Activated CD8-positive, alpha-beta memory T cell treated with anti-CD3 and anti-CD28 coated beads, Interleukin-2, amount 50 U/mL, for 24 hours (primary cell): ENCODE results near the gene ENPP3.

Source experiments
- DNase-seq: peaks from one replicate; pipeline ENCODE4 v3.0.0-alpha.2; 2020; ENCODE audit errors: extremely low read depth

ENPP3 gene

DNA sequence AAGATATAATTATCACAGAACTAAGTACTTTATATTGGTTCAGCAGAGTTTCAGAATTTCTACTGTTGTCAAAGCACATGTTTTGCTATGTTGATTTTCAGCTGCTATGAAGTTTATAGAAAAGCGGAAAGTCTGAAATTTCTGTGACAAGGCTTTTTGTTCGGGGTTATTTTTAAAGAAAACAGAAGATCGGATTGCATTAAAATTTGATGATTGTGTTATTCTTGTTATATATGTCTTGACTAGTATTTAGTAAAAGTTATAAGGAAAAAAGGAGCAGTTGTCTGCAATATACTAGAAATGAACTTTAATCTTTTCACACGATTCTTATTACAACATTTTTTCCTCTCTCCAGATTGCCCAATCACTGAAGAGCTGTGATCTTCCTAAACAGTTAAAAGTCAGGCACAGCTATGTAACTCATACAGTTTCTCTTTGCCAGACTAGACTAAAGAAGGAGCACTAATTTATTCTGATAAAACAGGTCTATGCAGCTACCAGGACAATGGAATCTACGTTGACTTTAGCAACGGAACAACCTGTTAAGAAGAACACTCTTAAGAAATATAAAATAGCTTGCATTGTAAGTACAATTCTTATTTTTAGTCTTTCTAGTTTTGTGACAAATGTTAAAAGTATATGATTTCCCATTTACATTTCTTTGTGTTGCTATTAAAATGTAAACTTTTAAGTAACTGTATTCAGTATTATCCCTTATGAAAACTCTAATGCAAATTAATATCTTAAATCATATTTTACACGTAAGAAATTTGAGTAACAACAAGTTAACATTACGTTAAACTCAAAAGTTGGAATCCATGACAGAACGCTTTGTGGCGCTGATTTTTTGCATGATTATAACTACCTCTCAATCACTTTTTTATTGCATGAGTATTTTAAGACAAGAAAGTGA lies at the start of gene ENPP3:
Gene ENPP3, plus strand, starts transcription at position 423 of the 913 bp plus-strand sequence. Its CDS starts 83 bp downstream, at position 506.
- DNase-seq: no peak

DNA sequence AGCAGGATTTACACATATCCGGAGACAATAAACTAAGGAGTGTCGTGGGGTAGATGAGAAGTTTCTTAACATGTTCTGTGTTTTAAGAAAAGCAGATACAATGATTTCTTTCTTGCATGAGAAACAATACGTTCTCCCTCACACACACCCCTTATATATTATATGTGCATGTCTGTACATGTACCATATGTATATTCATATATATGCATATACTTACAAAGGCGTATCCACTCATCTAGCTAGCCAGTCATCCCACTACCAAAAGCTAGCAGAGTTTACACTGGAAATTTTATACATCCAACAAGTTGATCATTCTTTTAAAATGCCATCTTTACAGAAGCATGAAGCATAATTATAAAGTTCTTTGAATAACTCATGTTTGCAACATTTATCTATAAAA lies 49.2 kb upstream of the ENPP3 start:
- no peak for DNase-seq

DNA sequence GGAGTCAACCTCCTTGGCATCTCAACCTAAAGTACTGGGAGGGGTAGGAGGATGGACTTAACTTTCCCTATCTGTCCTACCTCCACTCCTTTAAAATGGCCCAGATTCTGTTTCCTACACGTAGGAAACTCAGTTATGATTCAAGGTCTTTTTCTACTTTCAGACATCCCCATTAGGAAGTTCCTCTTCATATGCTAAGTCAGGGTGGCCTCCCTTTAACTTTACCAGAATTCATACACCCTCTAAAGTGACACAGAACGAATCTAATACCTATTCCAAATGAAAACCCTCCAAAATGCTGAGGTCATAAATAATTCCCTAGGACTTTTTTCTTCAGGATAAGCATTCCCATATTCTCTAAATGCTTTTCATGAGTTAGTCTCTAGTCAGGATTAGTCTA lies 48.5 kb upstream of the ENPP3 start:
- no peak for DNase-seq

DNA sequence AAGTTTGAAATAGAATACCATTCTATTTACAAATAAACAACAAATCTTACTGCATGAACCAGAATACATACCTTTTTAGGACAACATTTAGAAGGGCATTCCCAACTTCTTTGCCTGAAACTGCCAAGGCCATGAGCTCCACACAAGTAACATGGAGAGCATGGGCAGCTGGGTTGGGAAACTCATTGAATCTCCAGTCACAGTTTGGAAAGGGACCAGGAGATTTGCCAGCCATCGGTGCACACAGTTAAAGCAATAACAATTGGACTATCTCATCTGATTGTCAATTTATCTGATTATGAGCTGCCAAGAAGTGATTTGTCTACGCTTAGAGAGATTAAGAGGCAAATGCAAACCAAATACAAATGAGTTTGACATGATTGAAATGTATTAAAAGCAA lies 44.2 kb upstream of the ENPP3 start:
- no peak for DNase-seq

DNA sequence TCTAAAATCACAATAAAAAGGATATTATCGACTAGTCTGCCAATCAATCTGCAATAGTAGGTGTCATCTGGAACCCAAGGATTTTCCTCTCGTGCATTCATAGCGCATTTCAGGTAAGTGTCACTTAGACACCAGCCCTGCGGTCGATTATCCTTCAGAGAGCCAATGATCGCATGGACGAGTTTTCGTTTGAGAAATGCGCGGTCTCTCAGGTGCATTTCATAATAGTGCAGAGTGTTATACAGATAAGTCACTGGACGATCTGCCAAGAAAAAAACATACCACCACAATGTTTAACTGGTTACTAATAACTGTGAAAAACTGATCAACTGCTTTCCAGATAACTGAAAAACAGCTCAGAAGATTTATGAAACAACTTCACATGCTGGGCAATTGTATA lies 43.0 kb upstream of the ENPP3 start:
- no peak for DNase-seq

DNA sequence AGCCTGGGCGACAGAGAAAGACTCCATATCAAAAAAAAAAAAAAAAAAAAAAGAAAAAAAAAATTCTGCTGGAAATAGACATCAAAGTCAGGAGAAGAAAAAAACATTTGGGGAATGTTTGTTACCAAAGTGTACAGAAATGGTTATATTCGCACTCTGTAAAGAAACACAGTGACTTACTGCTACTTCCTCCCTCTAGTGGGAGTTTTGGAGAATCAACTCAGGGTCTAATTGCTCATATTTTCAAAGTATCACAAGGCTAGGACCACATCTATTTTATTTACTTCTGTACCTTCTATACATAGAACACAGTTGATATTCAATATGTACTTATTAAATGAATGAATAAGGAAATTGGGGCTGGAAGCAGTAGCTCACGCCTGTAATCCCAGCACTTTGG lies 39.7 kb upstream of the ENPP3 start:
- DNase-seq: no peak

DNA sequence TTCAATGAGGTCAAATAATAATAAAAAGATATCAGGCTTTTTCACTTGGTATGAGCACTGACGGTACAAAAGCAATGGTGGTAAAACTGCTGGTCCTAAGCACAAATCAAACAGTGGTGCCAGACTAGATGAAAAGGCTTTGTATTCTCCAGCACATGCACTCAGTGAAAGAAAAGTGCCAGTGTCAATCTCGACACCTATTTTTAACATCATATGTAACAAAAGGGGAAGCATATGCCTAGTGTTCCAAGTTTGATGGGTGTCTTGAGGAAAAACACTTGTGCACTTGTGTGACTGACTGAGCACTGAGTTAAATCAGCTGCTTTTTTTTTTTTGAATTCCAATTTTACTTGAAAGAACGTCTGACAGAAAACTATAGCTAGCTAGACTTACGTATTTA lies 36.4 kb upstream of the ENPP3 start:
- no peak for DNase-seq

DNA sequence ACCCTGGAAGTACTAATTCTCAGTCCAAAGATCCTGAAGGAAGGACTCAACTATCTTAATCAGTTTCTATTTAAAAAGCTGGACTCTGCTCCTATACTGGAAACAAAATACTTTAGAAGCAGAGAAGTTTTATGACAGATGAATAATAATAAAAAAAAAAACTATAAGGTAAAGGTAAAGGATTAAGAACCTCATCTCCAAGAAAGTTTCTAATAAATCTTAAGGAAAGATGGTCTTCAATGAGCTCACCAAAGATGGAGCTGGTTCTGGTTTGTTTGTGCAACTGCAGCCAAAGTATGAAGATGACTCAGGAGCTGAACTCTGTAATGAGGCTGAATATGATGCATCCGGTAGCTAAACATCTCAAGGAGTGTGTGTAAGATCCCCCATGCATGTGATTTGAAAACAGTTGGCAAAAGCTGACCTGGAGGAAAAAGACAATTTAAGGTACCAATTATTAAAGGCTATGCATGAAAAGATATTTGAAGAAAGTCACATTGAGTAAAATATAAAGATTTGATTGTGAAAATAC lies 34.3 kb upstream of the ENPP3 start:
- no peak for DNase-seq

DNA sequence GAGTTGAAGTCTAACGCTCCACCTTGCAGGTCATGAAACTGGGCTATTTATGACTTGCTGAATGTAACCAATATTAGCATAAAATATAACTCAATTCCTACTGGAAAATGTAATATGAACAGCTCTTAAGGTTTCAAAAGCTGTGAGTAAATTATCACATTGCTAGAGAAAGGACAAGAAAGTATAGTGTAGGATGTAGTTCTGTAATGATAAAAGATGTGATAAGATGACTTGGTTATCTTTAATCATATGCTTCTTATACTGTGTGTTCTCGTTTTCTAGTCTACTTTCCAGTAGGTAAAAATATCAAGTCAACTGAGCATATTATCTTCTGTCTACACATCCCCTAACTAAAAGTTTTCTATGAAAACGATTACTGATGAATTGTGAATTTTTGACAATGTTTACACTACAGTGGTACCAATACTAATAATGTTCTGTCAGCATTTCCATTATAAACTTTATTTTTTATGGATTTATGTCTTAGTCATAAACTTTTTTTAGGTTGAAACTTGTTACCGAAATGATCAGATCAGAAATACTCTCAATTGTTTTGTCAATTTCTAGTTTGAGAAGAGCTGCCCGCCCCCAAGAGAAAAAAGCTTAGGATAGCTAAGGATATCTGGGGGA lies 23.7 kb upstream of the ENPP3 start:
- DNase-seq: no peak

DNA sequence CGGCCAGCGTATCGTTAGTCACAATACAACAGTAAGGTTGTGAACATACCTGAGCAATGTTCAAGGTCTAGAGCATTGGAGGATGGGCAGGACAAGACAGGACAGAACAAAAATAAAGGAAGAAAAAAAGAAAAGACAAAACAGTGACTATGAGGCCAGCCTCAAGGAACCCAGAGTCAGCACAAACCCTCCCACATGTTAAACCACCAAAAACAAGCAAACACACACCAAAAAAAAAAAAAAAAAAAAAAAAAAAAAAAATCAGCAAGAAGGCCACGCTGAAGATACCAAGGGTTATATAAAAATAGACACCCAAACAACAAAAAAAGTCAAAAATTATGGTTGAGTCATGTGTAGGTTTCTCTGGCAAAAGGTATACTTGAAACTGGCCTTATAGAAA lies 21.8 kb upstream of the ENPP3 start:
- no peak for DNase-seq

DNA sequence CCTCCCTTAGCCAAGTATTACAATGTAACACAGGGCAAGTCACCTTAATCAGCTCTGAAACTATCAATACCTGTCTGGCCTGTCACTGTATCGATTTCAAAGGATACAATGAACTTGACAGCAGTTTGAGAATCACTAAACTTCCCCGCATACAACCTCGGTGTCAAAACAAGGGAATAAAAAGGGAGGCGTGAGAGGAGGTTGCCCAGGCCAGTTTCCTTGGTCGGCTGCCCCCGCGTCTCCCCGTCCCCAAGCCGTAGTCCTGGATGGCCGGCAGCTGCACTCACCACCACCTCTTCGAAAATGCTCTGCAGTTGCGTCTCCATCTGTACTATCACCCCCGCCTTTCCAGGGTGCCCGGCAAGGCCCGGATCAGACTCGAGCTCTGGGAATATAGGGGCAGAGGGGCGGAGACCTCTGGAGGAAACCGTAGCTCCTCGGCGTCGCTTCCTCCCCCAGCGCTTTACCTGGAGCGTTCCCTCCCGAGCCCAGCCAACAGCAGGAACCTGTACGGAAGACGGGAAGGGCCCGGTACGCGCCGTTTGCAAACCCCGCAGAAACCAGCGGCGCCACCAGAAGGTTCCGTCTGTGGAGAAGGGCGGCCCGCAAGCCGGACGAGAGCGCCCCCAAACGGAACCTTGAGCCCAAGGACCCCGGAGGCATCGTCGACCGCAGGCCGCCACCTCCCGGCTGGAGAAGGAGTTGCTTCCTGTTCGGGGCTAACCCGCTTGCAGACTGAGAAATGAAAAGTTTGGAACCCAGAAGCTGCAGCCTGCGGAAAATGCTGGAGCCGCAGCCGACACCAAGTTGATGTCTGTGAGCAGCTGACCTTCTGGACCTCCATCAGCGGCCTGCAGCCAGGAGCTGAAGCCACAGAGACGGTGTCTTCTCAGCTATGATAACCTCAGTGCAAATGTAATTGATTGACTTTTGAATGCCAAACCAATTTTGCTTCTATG lies 9.1 kb upstream of the ENPP3 start, which contains the start of gene MED23:
Gene MED23, minus strand, starts transcription at position 519 of the 959 bp plus-strand sequence. Its CDS starts 193 bp downstream, at position 326.
- peak; percentile 90 for DNase-seq

DNA sequence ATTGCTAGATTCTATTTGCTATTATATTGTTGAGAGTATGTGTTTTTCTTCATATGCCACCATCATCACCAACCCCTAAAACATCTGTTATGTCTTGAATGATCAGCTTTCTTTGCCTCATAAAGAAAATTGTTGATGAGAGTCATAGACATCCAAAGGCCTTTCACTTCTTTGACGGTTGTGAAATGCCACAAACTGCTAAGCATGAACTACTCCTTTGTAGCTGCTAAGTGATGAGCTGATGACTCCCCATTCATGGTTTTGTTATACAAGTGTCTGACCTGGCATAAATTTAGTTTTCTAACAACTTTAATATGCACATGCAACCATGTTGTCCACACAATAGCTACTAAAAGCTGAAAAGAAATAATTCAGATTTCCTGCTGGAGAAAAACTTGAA lies 8.4 kb upstream of the ENPP3 start:
- DNase-seq: no peak

DNA sequence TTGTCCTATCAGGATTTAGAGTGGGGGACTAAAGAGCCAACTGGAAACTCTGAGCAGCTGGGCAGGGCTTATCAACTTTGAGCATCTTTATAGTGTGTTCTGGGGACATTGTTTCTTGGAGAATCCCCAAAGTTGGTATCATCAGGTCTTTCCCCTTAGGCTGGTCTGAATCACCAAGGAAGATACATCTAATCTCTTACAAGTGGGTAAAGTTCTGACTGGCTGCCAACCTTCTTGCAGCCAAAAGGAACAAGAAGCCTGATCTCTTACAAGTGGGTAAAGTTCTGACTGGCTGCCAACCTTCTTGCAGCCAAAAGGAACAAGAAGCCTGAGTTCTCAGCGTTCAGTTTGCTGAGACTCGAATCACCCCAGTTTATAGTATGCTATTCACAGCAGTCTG lies 7.5 kb upstream of the ENPP3 start:
- no peak for DNase-seq

DNA sequence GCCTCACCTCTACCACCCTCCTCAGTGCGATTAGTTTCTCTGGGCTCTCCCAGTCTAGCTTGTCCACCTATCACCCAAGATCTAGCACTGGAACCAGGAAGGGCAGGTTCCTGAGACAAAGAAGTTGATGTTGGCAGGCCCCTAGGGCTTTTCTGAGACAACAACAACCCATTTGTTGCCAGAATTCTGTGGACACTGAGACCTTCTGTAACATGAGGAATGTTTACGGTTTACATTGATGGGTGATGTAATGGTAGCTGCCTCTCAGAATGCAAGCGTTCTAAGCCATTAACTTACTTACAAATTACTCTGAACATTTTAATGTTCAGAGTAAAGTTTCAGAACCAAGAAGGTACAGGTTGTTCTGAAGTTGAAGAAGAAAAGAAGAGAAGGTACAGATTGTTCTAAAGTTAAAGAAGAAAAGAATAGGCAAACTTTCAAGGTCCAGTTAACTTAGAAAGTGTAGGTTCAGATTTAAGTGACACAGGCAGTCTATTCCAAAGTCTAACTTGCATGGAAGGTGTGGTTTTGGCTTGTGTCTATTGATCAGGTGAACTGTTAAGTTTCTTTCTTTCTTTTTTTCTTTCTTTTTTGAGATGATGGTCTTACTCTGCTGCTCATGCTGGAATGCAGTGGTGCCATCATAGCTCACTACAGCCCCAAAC lies 5.3 kb upstream of the ENPP3 start:
- no peak for DNase-seq

DNA sequence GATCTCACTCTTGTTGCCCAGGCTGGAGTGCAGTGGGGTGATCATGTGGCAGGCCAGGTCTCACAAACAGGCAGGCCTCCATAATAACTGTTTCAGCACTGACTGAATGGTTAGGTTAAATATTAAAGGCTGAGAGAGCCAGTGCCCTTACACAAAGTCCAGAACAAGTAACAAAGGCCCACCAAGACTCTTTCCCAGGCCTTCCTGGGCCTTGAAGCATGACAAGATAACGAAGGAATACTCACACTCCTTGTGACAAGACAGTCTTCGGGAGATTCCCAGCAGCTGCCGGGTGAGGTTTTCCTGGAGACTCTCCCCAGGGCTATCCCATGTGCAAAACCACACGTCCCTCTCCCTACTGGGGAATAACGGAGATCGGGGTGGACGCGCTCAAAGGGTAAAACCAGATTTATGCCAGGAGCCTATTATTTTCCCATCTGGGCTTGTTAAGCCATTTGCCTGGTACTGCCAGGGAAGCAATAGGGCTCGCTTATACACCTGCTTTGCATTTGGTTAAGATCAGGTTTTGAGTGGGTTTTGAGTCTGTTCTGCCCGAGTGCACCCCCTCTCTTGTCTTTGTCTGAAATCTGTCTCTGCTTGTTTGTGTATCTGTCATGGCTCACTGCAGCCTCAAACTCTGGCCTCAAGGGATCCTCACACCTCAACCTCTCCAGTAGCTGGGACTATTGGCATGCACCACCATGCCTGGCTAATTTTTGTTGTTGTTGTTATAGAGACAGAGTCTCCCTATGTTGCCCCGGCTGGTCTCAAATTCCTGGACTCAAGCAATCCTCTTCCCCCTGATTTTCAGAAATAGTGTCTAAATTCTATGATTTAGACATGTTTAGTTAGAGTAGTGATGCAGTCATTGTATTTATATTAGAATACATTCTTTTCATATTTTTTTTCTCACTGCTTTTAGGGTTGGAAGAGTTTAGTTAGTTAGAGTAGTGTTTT lies 1.4 kb upstream of the ENPP3 start:
- no peak for DNase-seq

DNA sequence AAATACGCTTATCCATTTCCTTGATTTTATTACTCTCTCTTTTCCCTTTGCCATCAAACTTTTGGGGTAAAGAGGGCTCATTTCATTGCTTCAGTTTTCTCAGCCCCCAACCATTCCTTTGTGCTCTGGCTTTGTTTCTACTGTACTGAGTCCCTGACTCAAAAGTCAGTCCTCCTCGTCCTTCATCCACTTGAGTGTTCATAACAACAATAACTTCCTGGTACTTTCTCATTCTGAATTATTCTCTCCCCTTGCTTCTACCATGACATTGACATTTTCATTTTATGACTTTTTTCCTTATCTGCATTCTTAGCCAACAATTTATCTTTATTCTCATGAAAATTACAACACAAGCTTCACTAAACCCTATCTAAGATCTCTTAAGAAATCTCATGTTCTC lies 911 bp downstream of the ENPP3 start:
- DNase-seq: no peak

DNA sequence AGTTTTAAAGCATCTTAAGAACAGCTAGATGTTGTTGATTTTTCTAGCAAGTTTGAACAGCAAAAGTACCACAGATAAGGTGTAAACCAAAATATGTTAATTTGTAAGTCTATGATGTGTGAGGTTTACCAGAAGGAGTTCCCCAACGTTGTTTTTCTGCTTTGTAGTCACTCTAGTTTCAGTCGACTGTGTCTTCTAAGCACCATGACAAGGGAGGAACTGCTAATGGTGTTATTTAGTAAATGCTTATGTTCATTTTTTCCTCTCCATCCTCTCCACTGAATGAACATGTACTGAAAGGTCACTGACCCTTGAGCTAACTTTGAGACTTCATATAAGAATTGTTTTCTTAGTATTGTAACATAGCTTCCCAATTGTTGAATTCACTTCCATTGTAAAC lies 3.0 kb downstream of the ENPP3 start:
- no peak for DNase-seq

DNA sequence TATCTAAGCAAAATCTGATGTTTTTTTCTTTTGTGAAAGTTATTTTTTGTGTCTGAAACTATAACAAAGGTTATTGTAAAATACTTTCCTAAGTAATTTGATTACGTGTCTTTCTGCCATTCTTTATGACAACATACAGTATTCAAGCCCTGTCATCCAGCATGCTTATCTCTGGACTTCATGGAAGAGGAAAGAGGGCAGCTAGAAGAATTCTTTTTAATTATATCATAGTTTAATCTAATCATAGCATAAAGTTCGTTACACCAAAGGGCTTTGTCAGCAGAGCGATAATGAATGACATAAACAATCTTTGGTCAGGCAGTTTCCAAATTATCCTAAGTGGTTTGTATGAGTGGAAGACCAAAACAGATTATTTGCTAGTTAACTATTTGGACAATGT lies 3.5 kb downstream of the ENPP3 start:
- no peak for DNase-seq

DNA sequence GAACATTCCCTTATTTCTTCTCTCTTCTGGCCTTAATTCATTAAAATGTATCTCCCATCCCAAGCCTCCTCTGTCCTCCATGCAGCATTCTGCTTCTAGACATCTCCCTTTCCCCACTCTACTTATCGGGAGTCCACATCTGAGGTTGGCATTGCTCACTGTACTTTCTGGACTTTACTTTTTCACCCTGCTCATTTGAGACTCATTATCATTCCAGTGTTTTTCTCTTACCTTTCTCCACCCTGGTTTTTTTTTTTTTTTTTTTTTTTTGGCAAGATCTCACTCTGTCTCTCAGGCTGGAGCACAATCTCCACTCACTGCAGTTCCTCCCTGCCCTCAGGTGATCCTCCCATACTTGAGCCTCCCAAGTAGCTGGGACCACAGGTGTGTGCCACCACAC lies 4.5 kb downstream of the ENPP3 start:
- no peak for DNase-seq

DNA sequence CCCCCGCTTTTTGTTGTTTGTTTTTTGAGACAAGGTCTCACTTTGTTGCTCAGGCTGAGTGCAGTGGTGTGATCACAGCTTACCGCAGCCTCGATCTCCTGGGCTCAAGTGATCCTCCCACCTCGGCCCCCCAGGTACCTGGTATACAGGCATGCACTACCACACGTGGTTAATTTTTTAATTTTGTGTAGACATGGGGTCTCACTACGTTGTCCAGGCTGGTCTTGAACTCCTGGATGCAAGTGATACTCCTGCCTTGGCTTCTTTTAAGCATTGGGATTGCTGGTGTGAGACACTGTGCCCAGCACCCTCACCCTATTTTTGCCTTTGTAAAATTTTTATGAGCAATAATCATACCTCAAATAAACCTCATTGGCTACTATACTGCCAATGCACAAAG lies 5.5 kb downstream of the ENPP3 start:
- no peak for DNase-seq
